GM12873 (cell line): Measurements from ENCODE around the gene CFAP43.

Experiments
- TF ChIP-seq, protein P1 (sequence below): IDR thresholded peaks from 2 replicates; pipeline ENCODE4 v1.5.1; 2012; ENCODE audit warnings: low read depth, mild to moderate bottlenecking, moderate library complexity, low read length, control low read depth; ENCODE audit not compliant: insufficient read depth; ENCODE audit errors: missing control alignments

Gene CFAP43

GRCh38 chr10:104232613-104233102 is 494 bp upstream of the CFAP43 start:
- TF ChIP-seq, protein P1, sequence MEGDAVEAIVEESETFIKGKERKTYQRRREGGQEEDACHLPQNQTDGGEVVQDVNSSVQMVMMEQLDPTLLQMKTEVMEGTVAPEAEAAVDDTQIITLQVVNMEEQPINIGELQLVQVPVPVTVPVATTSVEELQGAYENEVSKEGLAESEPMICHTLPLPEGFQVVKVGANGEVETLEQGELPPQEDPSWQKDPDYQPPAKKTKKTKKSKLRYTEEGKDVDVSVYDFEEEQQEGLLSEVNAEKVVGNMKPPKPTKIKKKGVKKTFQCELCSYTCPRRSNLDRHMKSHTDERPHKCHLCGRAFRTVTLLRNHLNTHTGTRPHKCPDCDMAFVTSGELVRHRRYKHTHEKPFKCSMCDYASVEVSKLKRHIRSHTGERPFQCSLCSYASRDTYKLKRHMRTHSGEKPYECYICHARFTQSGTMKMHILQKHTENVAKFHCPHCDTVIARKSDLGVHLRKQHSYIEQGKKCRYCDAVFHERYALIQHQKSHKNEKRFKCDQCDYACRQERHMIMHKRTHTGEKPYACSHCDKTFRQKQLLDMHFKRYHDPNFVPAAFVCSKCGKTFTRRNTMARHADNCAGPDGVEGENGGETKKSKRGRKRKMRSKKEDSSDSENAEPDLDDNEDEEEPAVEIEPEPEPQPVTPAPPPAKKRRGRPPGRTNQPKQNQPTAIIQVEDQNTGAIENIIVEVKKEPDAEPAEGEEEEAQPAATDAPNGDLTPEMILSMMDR = no peak

DNA sequence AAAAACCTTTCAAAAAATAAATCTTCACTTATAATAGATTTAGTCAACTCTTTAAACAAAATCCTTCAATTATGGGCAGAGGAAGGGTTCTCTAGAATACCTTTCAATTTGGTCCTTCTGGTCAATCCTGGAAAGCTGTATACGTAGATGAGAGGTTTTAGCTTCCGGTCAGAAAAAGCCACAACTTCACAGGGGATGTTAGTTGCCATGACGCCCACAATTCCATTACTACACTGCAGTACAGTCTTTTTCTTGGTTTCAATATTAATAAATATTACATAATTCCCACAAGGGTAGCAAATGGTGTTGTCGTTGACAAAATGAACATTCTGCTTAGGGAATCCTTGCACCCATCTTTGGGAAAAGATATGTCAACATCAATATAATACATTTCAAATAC is 1.7 kb downstream of the CFAP43 start:
- TF ChIP-seq, protein P1 = no peak

DNA sequence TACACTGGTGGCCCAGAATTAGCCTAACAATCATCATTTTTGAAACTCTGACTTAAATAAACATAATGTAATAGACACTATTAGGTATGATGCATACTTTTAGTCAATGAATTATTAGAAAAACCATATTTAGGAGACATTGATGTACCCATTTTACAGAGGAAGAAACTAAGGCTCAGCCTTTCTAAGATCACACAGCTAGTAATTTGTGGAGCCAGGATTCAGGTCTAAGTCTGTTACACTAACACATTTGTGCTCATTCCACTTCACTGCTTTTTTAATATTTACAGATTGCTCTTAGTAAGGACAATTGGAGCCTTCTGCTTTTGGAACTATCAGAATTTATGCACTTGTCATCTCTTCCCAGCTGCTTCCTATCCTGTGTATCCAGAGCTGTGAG is 8.9 kb downstream of the CFAP43 start:
- TF ChIP-seq, protein P1 = no peak

- TF ChIP-seq, protein P1 = no peak
Observed at GRCh38 chr10:104220522-104220921, 11.6 kb downstream of the CFAP43 start.

DNA sequence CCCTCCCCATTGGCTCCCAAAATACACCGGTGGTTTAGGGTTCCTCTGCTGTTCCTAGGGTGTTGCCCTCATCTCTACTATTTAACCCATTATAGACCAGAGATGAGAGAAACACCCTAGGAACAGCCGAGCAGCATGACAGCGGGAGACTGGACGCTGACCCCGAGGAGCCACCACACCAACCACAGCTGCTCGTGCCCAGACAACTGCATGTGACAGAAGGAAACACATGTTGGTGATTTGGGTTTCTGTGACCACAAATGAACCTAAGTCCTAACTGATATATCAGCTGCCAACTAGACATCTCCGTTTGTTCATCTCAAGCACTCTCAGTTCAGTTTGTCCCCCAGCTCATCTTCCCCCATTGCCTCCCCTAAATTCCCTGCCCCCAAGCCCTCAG is 13.4 kb downstream of the CFAP43 start:
- TF ChIP-seq, protein P1 = no peak

DNA sequence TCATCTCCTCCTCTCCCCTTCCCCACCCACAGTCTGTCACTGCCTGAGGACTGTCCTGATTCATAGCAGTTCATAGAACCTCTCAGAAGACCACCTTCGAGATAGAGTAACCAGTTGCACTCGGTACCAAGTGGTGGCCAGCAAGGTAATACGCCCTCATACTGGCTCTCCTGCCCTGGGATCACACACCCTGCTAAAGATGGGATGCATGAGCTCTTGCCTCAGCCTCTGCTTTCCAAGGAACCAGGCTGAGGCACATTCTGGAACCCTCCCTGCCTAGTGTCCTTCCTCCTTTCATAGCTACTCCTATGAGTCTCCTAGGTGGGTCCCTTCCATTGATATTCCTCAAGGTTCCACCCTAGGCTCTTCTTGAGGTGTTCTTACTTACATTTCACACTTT is 15.5 kb downstream of the CFAP43 start:
- TF ChIP-seq, protein P1 = no peak

DNA sequence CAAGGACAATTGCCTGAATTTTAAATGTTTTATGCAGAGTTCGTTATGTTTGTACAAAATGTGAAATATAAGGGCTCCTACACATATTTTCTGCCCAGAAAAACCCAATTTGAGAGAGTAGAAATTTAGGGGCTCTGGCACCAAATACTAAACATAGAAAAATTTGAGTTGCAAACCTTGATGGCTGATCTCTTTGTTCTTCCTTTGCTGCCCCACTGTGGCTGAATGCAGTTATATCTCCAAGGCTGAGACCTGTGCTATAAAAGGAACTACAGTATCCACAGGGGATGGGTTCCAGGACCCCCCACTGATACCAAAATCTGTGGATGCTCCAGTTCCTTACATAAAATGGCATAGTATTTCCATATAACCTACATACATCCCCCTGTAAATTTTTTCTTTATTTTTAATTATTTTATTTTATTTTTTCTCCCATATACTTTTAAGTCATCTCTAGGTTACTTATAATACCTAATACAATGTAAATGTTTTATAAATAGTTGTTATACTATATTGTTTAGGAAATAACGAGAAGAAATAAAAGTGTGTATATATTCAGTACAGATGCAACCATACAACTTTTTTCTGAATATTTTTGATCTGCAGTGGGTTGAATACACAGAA is 22.5 kb downstream of the CFAP43 start:
- TF ChIP-seq, protein P1 = peak; percentile 62
